ENCODE data around the gene LELP1.

LELP1 gene

GRCh38 chr1:153213519-153213918 is 10.3 kb downstream of the LELP1 start:
- TF ChIP-seq CTCF (IDR thresholded peaks at IDR 0.05; ENCODE audit: borderline replicate concordance, extremely low read depth, low read length, poor library complexity, severe bottlenecking) (no peak), EZH2 (IDR thresholded peaks at IDR 0.05; ENCODE audit: borderline replicate concordance, low read depth, low read length, severe bottlenecking) (no peak)
- Histone ChIP-seq H3K9ac (ENCODE audit: low read depth, low read length) (no peak overlapping the region), H3K27ac (ENCODE audit: low read length) (no peak overlapping the region), H2AFZ (ENCODE audit: low read depth, low read length) (no peak overlapping the region), H3K4me1 (ENCODE audit: insufficient read depth, low read length) (no peaks in the 10 kb centered on the region), H4K20me1 (ENCODE audit: insufficient read depth, low read length) (no peaks in the 10 kb centered on the region), H3K36me3 (ENCODE audit: insufficient read depth, low read length) (no peaks in the 10 kb centered on the region), H3K4me3 (ENCODE audit: low read depth in 1 of 2, low read length in 2 of 2) (no peak overlapping the region), H3K79me2 (ENCODE audit: insufficient read depth, low read length) (no peaks in the 10 kb centered on the region), H3K27me3 (ENCODE audit: insufficient read depth, low read length, poor library complexity) (peaks cover 10% of the 10 kb centered on the region), H3K4me2 (ENCODE audit: insufficient read depth, low read length) (no peak overlapping the region), H3K9me3 (ENCODE audit: insufficient read depth, low read length, severe bottlenecking) (no peaks in the 10 kb centered on the region)
- DNase-seq (no peak), ATAC-seq (ENCODE audit: insufficient read depth, low read depth) (no peak)

- H3K4me1 ChIP-seq (ENCODE audit: insufficient read depth, low read length): no peaks in the 10 kb centered on the region
- DNase-seq: no peak
- no peak within 1 kb of the TSS for H3K4me3 ChIP-seq (ENCODE audit: low read depth in 1 of 2, low read length in 2 of 2)
These were observed 14.0 kb downstream of the LELP1 start, which contains the start of gene PRR9 for GRCh38 chr1:153217212-153217611. Gene PRR9, plus strand, starts transcription at chr1:153217584. Its CDS starts 561 bp downstream, at chr1:153218145.

GRCh38 chr1:153217744-153218416 is 14.7 kb downstream of the LELP1 start:
- no peaks in the 10 kb centered on the region for H3K79me2 ChIP-seq (ENCODE audit: insufficient read depth, low read length)
- no peak overlapping the region for H3K9ac ChIP-seq (ENCODE audit: low read depth, low read length)
- no peak overlapping the region for H3K27ac ChIP-seq (ENCODE audit: low read length)
- no peaks in the 10 kb centered on the region for H3K4me1 ChIP-seq (ENCODE audit: insufficient read depth, low read length)
- no peak overlapping the region for H2AFZ ChIP-seq (ENCODE audit: low read depth, low read length)
- ATAC-seq (ENCODE audit: insufficient read depth, low read depth) (no peak), DNase-seq (no peak)
- TF ChIP-seq CTCF (IDR thresholded peaks at IDR 0.05; ENCODE audit: borderline replicate concordance, extremely low read depth, low read length, poor library complexity, severe bottlenecking) (no peak), EZH2 (IDR thresholded peaks at IDR 0.05; ENCODE audit: borderline replicate concordance, low read depth, low read length, severe bottlenecking) (no peak)
- peaks cover 26% of the 10 kb centered on the region for H3K27me3 ChIP-seq (ENCODE audit: insufficient read depth, low read length, poor library complexity)
- no peak overlapping the region for H3K4me3 ChIP-seq (ENCODE audit: low read depth in 1 of 2, low read length in 2 of 2)
- H4K20me1 ChIP-seq (ENCODE audit: insufficient read depth, low read length): no peaks in the 10 kb centered on the region
- H3K4me2 ChIP-seq (ENCODE audit: insufficient read depth, low read length): no peak overlapping the region
- no peaks in the 10 kb centered on the region for H3K36me3 ChIP-seq (ENCODE audit: insufficient read depth, low read length)
- no peaks in the 10 kb centered on the region for H3K9me3 ChIP-seq (ENCODE audit: insufficient read depth, low read length, severe bottlenecking)

More at GRCh38 chr1:153217212-153217611, 14.0 kb downstream of the LELP1 start, which contains the start of gene PRR9:
- no peaks in the 10 kb centered on the region for H3K36me3 ChIP-seq (ENCODE audit: insufficient read depth, low read length)
- no peaks in the 10 kb centered on the region for H3K79me2 ChIP-seq (ENCODE audit: insufficient read depth, low read length)
- no peak within 1 kb of the TSS for H3K27ac ChIP-seq (ENCODE audit: low read length)
- H3K9me3 ChIP-seq (ENCODE audit: insufficient read depth, low read length, severe bottlenecking): no peaks in the 10 kb centered on the region
- H3K4me2 ChIP-seq (ENCODE audit: insufficient read depth, low read length): no peak within 1 kb of the TSS
- ATAC-seq (ENCODE audit: insufficient read depth, low read depth): peak; percentile 39; the same call in 2 of the 3 replicates
- no peaks in the 10 kb centered on the region for H4K20me1 ChIP-seq (ENCODE audit: insufficient read depth, low read length)
- no peak within 1 kb of the TSS for H2AFZ ChIP-seq (ENCODE audit: low read depth, low read length)
- TF ChIP-seq EZH2 (IDR thresholded peaks at IDR 0.05; ENCODE audit: borderline replicate concordance, low read depth, low read length, severe bottlenecking) (no peak), CTCF (IDR thresholded peaks at IDR 0.05; ENCODE audit: borderline replicate concordance, extremely low read depth, low read length, poor library complexity, severe bottlenecking) (no peak)
- no peak within 1 kb of the TSS for H3K9ac ChIP-seq (ENCODE audit: low read depth, low read length)
- peaks cover 26% of the 10 kb centered on the region for H3K27me3 ChIP-seq (ENCODE audit: insufficient read depth, low read length, poor library complexity)
